Measurements from ENCODE around the gene STARD8.
"Not testable (repeated sequence)": the region's sequence is repeated elsewhere in the genome, so short reads cannot be mapped to it uniquely, and the experiment has no call there.

The STARD8 gene

GRCh38 chrX:68714856-68715255 is 67.4 kb downstream of the STARD8 start:
- in situ Hi-C loops (cut with HindIII; ENCODE audit: low sequenced_read_pairs): no loop called here

GRCh38 chrX:68717196-68717595 is 69.7 kb downstream of the STARD8 start:
- in situ Hi-C loops (cut with HindIII; ENCODE audit: low sequenced_read_pairs): no loop called here

DNA sequence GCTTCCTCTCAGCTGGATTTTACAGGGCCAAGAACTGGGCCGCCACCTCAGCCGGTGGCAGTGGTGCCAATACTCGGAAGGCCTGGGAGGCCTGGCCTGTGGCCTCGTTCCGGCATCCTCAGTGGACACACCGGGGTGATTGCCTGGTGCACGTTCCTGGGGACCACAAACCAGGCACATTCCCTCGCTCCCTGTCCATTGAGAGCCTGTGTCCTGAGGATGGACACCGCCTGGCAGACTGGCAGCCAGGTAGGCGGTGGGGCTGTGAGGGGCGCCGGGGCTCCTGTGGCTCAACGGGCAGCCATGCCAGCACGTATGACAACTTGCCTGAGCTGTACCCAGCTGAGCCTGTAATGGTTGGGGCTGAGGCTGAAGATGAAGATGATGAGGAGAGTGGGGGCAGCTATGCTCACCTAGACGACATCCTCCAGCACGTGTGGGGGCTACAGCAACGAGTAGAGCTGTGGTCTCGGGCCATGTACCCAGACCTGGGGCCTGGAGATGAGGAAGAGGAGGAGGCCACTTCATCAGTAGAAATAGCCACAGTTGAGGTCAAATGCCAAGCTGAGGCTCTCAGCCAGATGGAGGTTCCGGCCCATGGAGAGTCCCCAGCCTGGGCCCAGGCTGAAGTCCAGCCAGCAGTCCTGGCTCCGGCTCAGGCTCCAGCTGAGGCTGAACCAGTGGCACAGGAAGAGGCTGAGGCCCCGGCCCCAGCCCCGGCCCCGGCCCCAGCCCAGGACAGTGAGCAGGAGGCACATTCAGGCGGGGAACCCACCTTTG is 70.4 kb downstream of the STARD8 start:
- in situ Hi-C loops (cut with HindIII; ENCODE audit: low sequenced_read_pairs): no loop called here

- in situ Hi-C loops (cut with HindIII; ENCODE audit: low sequenced_read_pairs): no loop called here
Measured at GRCh38 chrX:68718443-68718820, 71.0 kb downstream of the STARD8 start.

DNA sequence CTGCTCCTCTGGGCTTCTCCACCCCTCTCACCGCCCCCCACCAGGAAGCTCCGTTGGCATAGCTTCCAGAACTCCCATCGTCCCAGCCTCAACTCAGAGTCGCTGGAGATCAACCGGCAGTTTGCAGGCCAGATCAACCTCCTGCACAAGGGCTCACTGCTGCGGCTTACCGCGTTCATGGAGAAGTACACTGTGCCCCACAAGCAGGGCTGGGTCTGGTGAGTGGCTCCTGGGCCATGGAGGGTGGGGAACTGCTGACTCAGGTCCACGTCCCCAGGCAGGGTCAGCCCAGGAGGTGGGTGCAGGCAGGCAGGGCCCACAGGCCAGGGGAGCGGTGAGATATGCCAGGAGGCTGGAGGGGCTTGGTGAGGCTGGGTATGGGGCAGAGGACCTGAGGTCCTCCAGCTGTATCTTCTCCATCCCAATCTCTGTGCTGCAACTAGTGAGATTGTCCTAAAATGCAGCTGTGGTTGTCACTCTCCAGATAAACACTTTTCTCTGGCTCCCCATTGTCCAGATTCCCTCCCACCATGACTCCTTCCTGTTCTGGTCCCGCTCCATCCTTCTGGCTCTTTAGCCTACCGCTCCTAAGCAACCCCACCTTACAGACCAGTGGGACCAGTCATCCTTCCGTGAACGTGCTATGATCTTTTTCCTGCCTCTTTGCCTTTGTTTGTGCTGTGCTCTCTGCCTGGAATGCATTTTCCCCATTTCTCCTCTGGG is 71.9 kb downstream of the STARD8 start:
- in situ Hi-C loops (cut with HindIII; ENCODE audit: low sequenced_read_pairs): no loop called here

DNA sequence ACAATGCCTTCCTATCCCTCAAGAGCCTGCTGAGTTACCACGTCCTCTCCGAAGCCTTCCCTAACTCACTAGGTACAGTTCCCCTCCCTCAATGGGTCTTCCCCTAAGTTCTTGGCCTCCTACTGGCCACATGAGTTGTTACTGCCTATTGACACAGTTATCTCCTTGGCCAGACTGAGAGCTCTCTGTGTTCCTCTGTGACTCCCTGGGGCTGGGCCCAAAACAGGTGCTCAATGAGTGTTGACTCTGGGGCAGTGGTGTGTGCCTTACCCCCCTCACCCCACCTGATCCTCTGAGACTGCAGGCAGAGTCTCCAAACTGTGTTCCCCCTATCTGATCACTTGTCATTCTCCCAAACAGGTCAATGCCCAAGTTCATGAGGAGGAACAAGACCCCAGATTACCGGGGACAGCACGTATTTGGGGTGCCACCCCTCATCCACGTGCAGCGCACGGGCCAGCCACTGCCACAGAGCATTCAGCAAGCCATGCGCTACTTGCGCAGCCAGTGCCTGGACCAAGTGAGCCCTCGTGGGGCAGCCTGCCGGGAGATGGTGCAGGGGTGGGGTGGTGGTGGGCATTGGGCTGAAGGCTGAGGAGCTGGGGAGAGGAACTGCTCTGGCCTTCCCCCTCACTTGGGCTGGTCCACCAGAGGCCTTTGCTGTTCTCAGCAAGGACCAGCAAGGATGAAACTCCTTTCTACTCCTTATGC is 72.6 kb downstream of the STARD8 start:
- in situ Hi-C loops (cut with HindIII; ENCODE audit: low sequenced_read_pairs): no loop called here

GRCh38 chrX:68720851-68721250 is 73.4 kb downstream of the STARD8 start:
- in situ Hi-C loops (cut with HindIII; ENCODE audit: low sequenced_read_pairs): no loop called here

DNA sequence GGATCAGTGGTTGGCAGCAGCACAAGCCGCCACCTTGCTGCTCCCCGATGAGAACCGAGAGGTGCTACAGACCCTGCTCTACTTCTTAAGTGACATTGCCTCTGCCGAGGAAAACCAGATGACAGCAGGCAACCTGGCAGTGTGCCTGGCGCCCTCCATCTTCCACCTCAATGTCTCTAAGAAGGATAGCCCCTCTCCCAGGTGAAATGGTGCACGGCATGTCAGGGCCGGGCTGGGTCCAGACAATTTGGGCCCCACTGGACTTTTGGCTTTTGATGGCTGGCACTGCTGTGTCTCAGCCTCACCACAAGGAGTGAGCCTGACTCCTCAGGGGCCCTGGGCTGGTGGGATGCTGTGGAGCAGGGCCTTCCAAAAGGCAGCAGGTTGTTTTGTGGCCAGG is 74.1 kb downstream of the STARD8 start:
- in situ Hi-C loops (cut with HindIII; ENCODE audit: low sequenced_read_pairs): no loop called here

DNA sequence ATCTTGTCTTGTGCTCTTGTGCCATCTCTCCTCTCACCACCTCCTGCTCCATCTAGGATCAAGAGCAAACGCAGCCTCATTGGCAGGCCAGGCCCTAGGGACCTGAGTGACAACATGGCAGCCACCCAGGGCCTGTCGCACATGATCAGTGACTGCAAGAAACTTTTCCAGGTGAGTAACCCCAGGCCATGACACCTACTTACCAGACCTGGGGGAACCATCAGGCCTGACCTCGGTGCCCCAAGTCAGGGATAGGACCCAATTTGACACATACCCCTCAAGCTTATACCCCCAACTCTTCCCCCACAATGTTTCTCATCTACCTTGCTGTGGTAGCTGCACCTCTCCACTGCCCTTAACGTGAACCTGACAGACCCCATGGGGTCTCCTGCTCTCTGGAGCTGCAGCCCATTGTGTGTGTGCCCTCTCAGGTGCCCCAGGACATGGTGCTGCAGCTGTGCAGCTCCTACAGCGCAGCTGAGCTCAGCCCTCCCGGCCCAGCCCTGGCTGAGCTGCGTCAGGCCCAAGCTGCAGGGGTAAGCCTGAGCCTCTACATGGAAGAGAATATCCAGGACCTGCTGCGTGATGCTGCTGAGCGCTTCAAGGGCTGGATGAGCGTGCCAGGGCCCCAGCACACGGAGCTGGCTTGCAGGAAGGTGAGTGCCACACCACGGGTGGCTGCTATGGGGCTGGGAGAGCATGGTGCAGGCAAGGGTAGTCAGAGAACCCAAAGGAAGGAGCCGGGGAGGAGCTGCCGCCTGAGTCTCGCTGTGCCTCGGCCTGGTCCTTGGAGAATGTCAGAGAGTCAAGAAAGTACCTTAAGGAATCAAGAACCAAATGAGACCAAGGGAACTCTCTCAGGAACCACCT is 74.8 kb downstream of the STARD8 start:
- in situ Hi-C loops (cut with HindIII; ENCODE audit: low sequenced_read_pairs): no loop called here

DNA sequence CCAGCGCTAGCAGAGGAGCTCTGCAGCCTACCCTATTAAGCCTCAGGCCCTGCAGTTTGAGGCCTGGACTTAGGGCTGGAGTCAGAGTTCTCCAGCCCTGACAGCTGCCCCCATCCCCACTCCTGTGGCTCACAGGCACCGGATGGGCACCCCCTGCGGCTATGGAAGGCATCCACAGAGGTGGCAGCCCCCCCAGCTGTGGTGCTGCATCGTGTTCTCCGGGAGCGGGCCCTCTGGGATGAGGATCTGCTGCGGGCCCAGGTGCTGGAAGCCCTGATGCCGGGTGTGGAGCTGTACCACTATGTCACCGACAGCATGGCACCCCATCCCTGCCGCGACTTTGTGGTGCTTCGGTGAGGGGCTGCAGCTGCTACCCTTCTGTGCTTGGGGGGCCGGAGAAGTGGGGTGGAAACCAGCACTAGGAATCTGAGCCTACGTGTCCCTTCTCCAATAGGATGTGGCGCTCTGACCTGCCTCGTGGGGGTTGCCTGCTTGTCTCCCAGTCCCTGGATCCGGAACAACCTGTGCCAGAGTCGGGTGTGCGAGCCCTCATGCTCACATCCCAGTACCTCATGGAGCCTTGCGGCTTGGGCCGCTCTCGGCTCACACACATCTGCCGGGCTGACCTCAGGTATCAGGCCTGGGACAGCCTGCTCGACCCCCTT is 76.2 kb downstream of the STARD8 start:
- in situ Hi-C loops (cut with HindIII; ENCODE audit: low sequenced_read_pairs): no loop called here

DNA sequence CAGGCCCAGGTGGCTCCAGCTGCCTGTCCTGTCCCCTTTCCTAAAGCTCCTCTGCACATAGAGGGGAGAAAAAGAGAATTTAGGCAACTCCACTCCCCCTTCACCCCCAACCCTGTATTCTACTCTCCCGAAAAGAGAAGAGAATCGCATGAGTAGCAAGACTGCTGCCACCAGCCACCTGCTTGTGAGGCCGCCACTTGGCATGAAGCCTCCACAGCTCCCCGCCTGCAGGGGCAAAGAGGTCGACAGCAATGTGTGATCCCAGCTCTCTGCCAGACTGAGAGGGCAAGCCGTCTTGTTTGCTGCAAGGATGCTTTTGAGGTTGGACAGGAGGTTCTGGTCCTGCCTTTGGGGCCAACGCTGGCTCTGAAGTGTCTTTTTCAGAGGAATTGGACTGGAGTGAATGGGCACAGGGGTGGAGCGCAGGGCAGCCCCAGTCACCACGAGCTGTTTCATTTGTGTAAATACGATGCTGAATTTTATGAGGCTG is 77.1 kb downstream of the STARD8 start:
- in situ Hi-C loops (cut with HindIII; ENCODE audit: low sequenced_read_pairs): no loop called here

DNA sequence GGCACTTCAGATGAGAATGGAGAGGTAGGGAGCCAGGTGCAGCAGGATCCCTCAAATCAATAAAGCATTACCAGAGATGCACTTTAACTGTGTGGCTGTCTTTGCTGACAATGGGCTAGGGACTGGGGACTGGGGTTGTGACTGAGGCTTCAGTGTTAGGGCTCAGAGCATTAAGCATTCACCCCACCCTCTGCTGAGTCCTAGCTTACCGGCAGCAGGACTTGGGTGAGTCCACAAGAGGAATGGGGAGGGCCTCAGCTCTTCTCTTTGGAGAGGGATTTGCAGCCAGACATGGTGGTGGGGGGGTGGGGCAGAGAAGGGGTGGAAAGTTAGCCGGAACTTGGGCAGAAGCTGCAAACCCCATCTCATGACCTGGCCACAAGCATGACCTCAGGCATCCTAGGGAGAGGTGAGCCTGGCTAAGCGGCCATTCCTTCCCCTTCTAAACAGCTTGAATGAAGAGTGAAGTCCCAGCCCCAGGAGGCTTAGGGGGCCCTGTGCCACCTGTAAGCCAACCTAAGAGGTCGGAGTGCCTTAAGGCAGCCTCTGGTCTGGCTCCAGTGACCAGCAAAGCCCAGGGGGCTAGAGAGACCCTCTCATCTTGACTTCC is 78.4 kb downstream of the STARD8 start:
- in situ Hi-C loops (cut with HindIII; ENCODE audit: low sequenced_read_pairs): no loop called here

- in situ Hi-C loops (cut with HindIII; ENCODE audit: low sequenced_read_pairs): no loop called here
Measured at GRCh38 chrX:68726366-68726765, 78.9 kb downstream of the STARD8 start.

DNA sequence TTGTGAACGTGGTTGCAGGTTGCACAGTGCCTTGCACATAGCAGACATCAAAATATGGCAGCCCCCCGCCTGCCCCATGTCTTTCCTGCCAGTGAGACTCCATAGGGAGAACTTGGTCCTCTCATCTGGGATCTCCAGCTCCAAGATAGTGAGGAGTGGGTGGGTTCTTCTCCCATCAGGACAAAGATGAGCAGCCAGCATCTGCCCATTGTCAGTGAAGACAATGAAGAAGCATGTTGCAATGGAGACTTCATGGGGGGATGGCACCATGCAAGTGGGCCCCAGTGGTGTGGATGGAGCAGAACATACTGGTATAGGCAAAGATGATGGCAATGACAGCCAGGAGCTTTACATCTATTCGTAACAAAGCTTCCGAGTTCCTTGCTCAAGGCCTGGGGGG is 80.2 kb downstream of the STARD8 start:
- in situ Hi-C loops (cut with HindIII; ENCODE audit: low sequenced_read_pairs): no loop called here

- in situ Hi-C loops (cut with HindIII; ENCODE audit: low sequenced_read_pairs): no loop called here
Measured at GRCh38 chrX:68728186-68728585, 80.7 kb downstream of the STARD8 start.

- in situ Hi-C loops (cut with HindIII; ENCODE audit: low sequenced_read_pairs): no loop called here
Measured at GRCh38 chrX:68731254-68731653, 83.8 kb downstream of the STARD8 start.

DNA sequence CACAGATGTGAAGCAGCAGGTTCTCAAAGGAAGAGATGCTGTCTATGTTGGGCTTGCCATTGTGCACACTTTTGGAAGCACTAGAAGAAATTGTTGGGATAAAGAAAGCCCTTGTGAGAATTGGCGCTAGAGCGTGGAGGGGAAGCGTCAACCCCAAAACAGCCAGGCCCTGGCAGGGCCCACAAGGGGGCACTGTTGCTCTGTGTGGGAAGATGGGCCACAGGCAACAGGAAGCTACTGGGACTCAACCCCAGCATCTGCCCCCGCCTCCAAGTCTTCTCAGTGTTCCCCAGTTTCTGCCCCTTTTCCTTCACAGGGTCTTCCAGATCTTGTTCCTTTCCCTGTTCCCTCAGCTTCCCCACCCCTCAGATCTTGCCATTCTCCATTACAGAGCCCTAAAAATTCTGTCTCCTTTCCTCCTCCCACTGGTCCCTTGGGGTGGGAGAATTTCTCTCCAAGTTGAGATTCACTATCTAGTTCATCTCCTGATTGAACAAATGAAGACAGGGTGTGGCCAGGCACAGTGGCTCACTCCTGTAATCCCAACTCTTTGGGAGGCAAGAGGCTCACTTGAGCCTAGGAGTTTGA is 85.5 kb downstream of the STARD8 start:
- in situ Hi-C loops (cut with HindIII; ENCODE audit: low sequenced_read_pairs): no loop called here

DNA sequence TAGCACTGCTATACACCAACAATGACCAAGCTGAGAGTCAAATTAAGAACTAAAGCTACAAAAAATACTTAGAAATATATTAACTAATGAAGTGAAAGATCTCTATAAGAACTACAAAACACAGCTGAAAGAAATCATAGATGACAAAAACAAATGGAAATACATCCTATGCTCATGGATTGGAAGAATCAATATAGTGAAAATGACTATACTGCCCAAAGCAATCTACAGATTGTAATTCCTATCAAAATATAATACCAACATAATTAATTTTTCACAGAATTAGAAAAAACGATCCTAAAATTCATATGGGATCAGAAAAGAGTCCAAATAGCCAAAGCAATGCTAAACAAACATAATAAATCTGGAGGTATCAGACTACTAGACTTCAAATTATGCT is 87.8 kb downstream of the STARD8 start:
- in situ Hi-C loops (cut with HindIII; ENCODE audit: low sequenced_read_pairs): no loop called here

- in situ Hi-C loops (cut with HindIII; ENCODE audit: low sequenced_read_pairs): not testable (repeated sequence)
Measured at GRCh38 chrX:68741864-68742263, 94.4 kb downstream of the STARD8 start.
